GM23338 (cell line): ENCODE data around the gene FAF1. TPM values are rescaled to one million over a fixed set of nuclear protein-coding genes. Genes with fewer than 3 reads are reported as not detected.

ENCODE experiments used
- ATAC-seq: fragments of 200-7000 bp; cut with Tn5 transposase; 3 replicates; pipeline ENCODE4 v1.9.1; 2020
- DNase-seq: peaks from one replicate; pipeline ENCODE4 v3.0.0-alpha.2; 2015; ENCODE audit warnings: low spot score
- H2AFZ ChIP-seq: fragments of 200-600 bp; sonication (generic); 2 replicates; pipeline ENCODE4 v1.8.0; 2016; ENCODE audit warnings: antibody characterized with exemption, mild to moderate bottlenecking, moderate library complexity
- H3F3A ChIP-seq: fragments of 200-600 bp; sonication (generic); replicated peaks from 2 replicates; pipeline ENCODE4 v1.8.0; 2017; ENCODE audit warnings: antibody characterized with exemption, mixed run types, low read depth
- H3K27ac ChIP-seq: fragments of 200-600 bp; sonication (generic); 2 replicates; pipeline ENCODE4 v1.6.1; 2016; ENCODE audit warnings: low read depth
- H3K27me3 ChIP-seq: fragments of 200-600 bp; sonication (generic); 2 replicates; pipeline ENCODE4 v1.8.0; 2016; ENCODE audit warnings: mild to moderate bottlenecking, mixed run types, moderate library complexity; ENCODE audit not compliant: insufficient read depth
- H3K36me3 ChIP-seq: fragments of 200-600 bp; sonication (generic); 2 replicates; pipeline ENCODE4 v1.8.0; 2016; ENCODE audit warnings: mild to moderate bottlenecking; ENCODE audit not compliant: insufficient read depth
- H3K4me1 ChIP-seq: fragments of 200-600 bp; sonication (generic); 2 replicates; pipeline ENCODE4 v1.8.0; 2016; ENCODE audit warnings: mild to moderate bottlenecking, moderate library complexity; ENCODE audit not compliant: insufficient read depth
- H3K4me2 ChIP-seq: fragments of 200-600 bp; sonication (generic); 2 replicates; pipeline ENCODE4 v1.7.1; 2017; ENCODE audit warnings: mixed run types
- H3K4me3 ChIP-seq: fragments of 200-600 bp; sonication (generic); 2 replicates; pipeline ENCODE4 v1.6.1; 2016; ENCODE audit warnings: mixed run types
- H3K79me2 ChIP-seq: fragments of 200-600 bp; sonication (generic); replicated peaks from 2 replicates; pipeline ENCODE4 v1.8.0; 2017; ENCODE audit warnings: mild to moderate bottlenecking; ENCODE audit not compliant: insufficient read depth
- H3K9me2 ChIP-seq: fragments of 200-600 bp; sonication (generic); 2 replicates; pipeline ENCODE4 v1.8.0; 2017; ENCODE audit not compliant: insufficient read depth
- H4K20me1 ChIP-seq: fragments of 200-600 bp; sonication (generic); replicated peaks from 2 replicates; pipeline ENCODE4 v1.8.0; 2017; ENCODE audit warnings: mild to moderate bottlenecking; ENCODE audit not compliant: insufficient read depth
- H3K27ac Mint-ChIP-seq: 2 replicates; pipeline ENCODE4 v1.8.0; 2020; ENCODE audit warnings: inconsistent platforms, mild to moderate bottlenecking, moderate library complexity, mixed read lengths
- H3K27me3 Mint-ChIP-seq: 3 replicates; pipeline ENCODE4 v1.8.0; 2022; ENCODE audit warnings: low read depth, mild to moderate bottlenecking, moderate library complexity, mixed read lengths, inconsistent platforms; ENCODE audit not compliant: insufficient read depth, poor library complexity
- H3K36me3 Mint-ChIP-seq: 3 replicates; pipeline ENCODE4 v1.8.0; 2021; ENCODE audit warnings: low read depth, mild to moderate bottlenecking, inconsistent platforms, moderate library complexity, mixed read lengths
- H3K4me1 Mint-ChIP-seq: 3 replicates; pipeline ENCODE4 v1.8.0; 2020; ENCODE audit warnings: mild to moderate bottlenecking, inconsistent platforms, mixed read lengths
- H3K4me3 Mint-ChIP-seq: 3 replicates; pipeline ENCODE4 v1.8.0; 2021; ENCODE audit warnings: moderate library complexity, mild to moderate bottlenecking, inconsistent platforms, mixed read lengths
- H3K9me3 Mint-ChIP-seq: 3 replicates; pipeline ENCODE4 v1.8.0; 2020; ENCODE audit warnings: moderate library complexity, mild to moderate bottlenecking, inconsistent platforms, mixed read lengths
- ETS1 ChIP-seq: IDR thresholded peaks from 2 replicates; pipeline ENCODE4 v1.6.1; 2016; ENCODE audit warnings: antibody characterized with exemption
- EZH2phosphoT487 ChIP-seq: fragments of 200-600 bp; sonication (generic); IDR thresholded peaks from one replicate; pipeline ENCODE4 v1.8.1; 2018; ENCODE audit warnings: antibody characterized with exemption; ENCODE audit not compliant: unreplicated experiment
- NANOG ChIP-seq: IDR thresholded peaks from 2 replicates; pipeline ENCODE4 v1.6.1; 2016; ENCODE audit warnings: antibody characterized with exemption, borderline replicate concordance
- POLR2AphosphoS5 ChIP-seq: IDR thresholded peaks from 2 replicates; pipeline ENCODE4 v1.6.1; 2016; ENCODE audit warnings: antibody characterized with exemption, low read depth
- REST ChIP-seq: IDR thresholded peaks from one replicate; pipeline ENCODE4 v1.6.1; 2018; ENCODE audit warnings: antibody characterized with exemption; ENCODE audit not compliant: unreplicated experiment
- ZNF331 ChIP-seq: fragments of 250-450 bp; sonication (Bioruptor Pico); IDR thresholded peaks from 2 replicates; pipeline ENCODE4 v1.5.0; 2020; ENCODE audit warnings: low read depth, mild to moderate bottlenecking, moderate library complexity
- ZNF462 ChIP-seq: fragments of 250-450 bp; sonication (Bioruptor Pico); IDR thresholded peaks from 2 replicates; pipeline ENCODE4 v1.5.0; 2020; ENCODE audit warnings: mild to moderate bottlenecking, moderate library complexity
- polyA plus RNA-seq: library from polyadenylated mRNA; unstranded; fragments of >200 nt; fragmentation: Nextera tagmentation; extraction: Ambion mirVana; gene quantifications from 2 replicates; pipeline ENCODE4 v1.2.1, GENCODE V29; 2016
- total RNA-seq: library from RNA; depleted of rRNA; stranded (reverse); fragments of >200 nt; shearing (Covaris generic); gene quantifications from 2 replicates; pipeline ENCODE4 v1.2.3, GENCODE V29; 2014
- TF ChIP-seq, protein P1 (sequence below), 2 experiments: fragments of 200-600 bp in 1 of 2; sonication (generic) in 1 of 2; conservative IDR thresholded peaks; 2 replicates each; pipeline versions ENCODE4 v1.5.1 to v1.6.1; 2016 to 2017; ENCODE audit warnings: antibody characterized with exemption in 2 of 2, low read depth in 2 of 2, mild to moderate bottlenecking in 2 of 2, moderate library complexity in 1 of 2

FAF1 gene
- total and polyA plus RNA-seq, 2 experiments from 2014 or later: 24.1 to 53.2 TPM

DNA sequence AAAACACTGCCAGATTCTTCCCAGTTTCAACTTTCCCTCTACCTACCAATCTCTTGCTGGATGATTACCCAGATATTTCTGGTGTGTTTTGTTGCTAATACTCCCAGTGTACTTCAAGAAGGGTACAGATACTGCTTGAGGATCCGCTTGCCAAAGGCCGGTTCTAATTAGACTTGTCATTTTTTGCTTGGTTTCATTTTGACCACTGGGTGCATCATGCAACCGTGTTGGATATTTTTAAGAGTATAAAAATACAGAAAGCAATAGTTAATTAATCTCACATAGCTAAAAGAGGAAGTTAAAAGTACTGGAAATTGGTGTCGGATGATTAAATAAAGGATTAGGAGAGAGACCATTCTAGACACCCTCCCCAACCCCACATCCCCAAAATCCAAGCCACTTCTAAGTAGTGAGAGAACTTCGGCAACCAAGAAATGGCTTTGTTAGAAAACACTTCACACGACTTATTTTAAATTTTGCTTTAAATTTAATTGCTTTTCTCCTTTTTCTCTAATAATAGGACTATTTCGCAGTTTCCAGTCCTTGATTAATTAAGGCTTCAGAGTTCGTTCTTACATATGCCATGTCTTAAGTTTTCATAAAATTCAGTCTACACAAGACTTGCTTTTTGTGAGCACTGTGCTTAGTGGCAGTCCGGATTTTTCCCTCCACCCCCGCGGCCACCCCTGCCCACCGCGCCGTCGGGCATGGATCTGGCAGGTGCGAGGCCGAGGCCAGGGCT, 7.5 kb upstream of the FAF1 start:
- H3K4me3 ChIP-seq: peak overlapping the region; percentile 80
- H3K9me2 ChIP-seq: no peaks in the 10 kb centered on the region
- Mint-ChIP-seq H3K27ac (no peak overlapping the region), H3K36me3 (no peaks in the 10 kb centered on the region), H3K9me3 (no peaks in the 10 kb centered on the region), H3K4me1 (peaks cover 17% of the 10 kb centered on the region), H3K4me3 (peak overlapping the region; percentile 80), H3K27me3 (peaks cover 63% of the 10 kb centered on the region)
- H3K4me2 ChIP-seq: peak overlapping the region; percentile 99
- peaks cover 24% of the 10 kb centered on the region for H3F3A ChIP-seq
- peaks cover 15% of the 10 kb centered on the region for H4K20me1 ChIP-seq
- no peak overlapping the region for H3K27ac ChIP-seq
- H3K27me3 ChIP-seq: peaks cover 87% of the 10 kb centered on the region
- TF ChIP-seq ETS1: no peak
- TF ChIP-seq, protein P1, sequence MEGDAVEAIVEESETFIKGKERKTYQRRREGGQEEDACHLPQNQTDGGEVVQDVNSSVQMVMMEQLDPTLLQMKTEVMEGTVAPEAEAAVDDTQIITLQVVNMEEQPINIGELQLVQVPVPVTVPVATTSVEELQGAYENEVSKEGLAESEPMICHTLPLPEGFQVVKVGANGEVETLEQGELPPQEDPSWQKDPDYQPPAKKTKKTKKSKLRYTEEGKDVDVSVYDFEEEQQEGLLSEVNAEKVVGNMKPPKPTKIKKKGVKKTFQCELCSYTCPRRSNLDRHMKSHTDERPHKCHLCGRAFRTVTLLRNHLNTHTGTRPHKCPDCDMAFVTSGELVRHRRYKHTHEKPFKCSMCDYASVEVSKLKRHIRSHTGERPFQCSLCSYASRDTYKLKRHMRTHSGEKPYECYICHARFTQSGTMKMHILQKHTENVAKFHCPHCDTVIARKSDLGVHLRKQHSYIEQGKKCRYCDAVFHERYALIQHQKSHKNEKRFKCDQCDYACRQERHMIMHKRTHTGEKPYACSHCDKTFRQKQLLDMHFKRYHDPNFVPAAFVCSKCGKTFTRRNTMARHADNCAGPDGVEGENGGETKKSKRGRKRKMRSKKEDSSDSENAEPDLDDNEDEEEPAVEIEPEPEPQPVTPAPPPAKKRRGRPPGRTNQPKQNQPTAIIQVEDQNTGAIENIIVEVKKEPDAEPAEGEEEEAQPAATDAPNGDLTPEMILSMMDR (conservative IDR thresholded peaks at IDR 0.05; ENCODE audit: low read depth in 2 of 2): 0 out of 4 replicates have a peak, but pooled peaks of 1 of the 2 experiments have one; percentile 38
- DNase-seq (no peak), ATAC-seq (no peak)
- H3K4me1 ChIP-seq: peaks cover 10% of the 10 kb centered on the region; the same call in 1 of the 2 replicates
- H3K36me3 ChIP-seq: no peaks in the 10 kb centered on the region
- peak overlapping the region; percentile 99; the same call in 1 of the 2 replicates for H2AFZ ChIP-seq
- H3K79me2 ChIP-seq: no peaks in the 10 kb centered on the region

- Histone ChIP-seq H3K9me2 (no peaks in the 10 kb centered on the region), H2AFZ (no peak overlapping the region), H3K27me3 (peaks cover 81% of the 10 kb centered on the region), H3K79me2 (no peaks in the 10 kb centered on the region), H3K4me3 (no peak overlapping the region), H4K20me1 (peaks cover 15% of the 10 kb centered on the region), H3K36me3 (no peaks in the 10 kb centered on the region), H3K4me1 (peaks cover 10% of the 10 kb centered on the region; the same call in 1 of the 2 replicates), H3K27ac (no peak overlapping the region), H3K4me2 (no peak overlapping the region), H3F3A (peaks cover 24% of the 10 kb centered on the region)
- Mint-ChIP-seq H3K4me1 (peaks cover 17% of the 10 kb centered on the region), H3K9me3 (no peaks in the 10 kb centered on the region), H3K27ac (no peak overlapping the region), H3K4me3 (peak overlapping the region; percentile 80; the same call in 1 of the 3 replicates), H3K36me3 (no peaks in the 10 kb centered on the region), H3K27me3 (peaks cover 60% of the 10 kb centered on the region)
- DNase-seq (no peak), ATAC-seq (no peak)
- no peak for TF ChIP-seq NANOG
- no peak for TF ChIP-seq ZNF462 (CRISPR knock-in tag)
- TF ChIP-seq POLR2AphosphoS5: no peak
- TF ChIP-seq REST: no peak
- no peak for TF ChIP-seq EZH2phosphoT487
- no peak for TF ChIP-seq ZNF331
Measured at GRCh38 chr1:50966991-50967390, 6.9 kb upstream of the FAF1 start.
